ENCODE data around the gene TCERG1L. TPM values are rescaled to one million over a fixed set of nuclear protein-coding genes. Genes with fewer than 3 reads are reported as not detected.

TCERG1L gene
- total and polyA plus RNA-seq, 4 donors = not detected

GRCh38 chr10:131245475-131246059 lies 66.0 kb downstream of the TCERG1L start:
- no peaks in the 10 kb centered on the region for H3K27me3 ChIP-seq (ENCODE audit: control insufficient read depth in 1 of 2, insufficient read depth in 2 of 2, low read length in 1 of 2)
- H3K4me3 ChIP-seq (ENCODE audit: low read length in 2 of 2) = no peak overlapping the region
- WGBS, 2 donors = 78 to 87% methylated on average over 22 of the region's 22 CpGs
- intact Hi-C loops (cut with DNase I) = no loop called here
- H3K9me3 ChIP-seq (ENCODE audit: control insufficient read depth, low read length) = no peaks in the 10 kb centered on the region
- ATAC-seq (ENCODE audit: low FRiP score) (no peak), DNase-seq (peak in 1 of 2 donors; percentile 47)
- H3K27ac ChIP-seq (ENCODE audit: low read depth in 1 of 2, low read length in 2 of 2) = no peak overlapping the region
- H3K36me3 ChIP-seq (ENCODE audit: control insufficient read depth in 1 of 2, insufficient read depth in 2 of 2, low read length in 1 of 2) = no peaks in the 10 kb centered on the region
- no peaks in the 10 kb centered on the region for H3K4me1 ChIP-seq (ENCODE audit: control insufficient read depth in 1 of 2, insufficient read depth in 2 of 2, low read length in 2 of 2)

GRCh38 chr10:131244836-131245235 lies 66.7 kb downstream of the TCERG1L start:
- no peaks in the 10 kb centered on the region for H3K4me1 ChIP-seq (ENCODE audit: control insufficient read depth in 1 of 2, insufficient read depth in 2 of 2, low read length in 2 of 2)
- DNase-seq = peak in 1 of 2 donors; percentile 42
- H3K27ac ChIP-seq (ENCODE audit: low read depth in 1 of 2, low read length in 2 of 2) = no peak overlapping the region
- no peaks in the 10 kb centered on the region for H3K36me3 ChIP-seq (ENCODE audit: control insufficient read depth in 1 of 2, insufficient read depth in 2 of 2, low read length in 1 of 2)
- intact Hi-C loops (cut with DNase I) = no loop called here
- no peaks in the 10 kb centered on the region for H3K9me3 ChIP-seq (ENCODE audit: control insufficient read depth, low read length)
- H3K27me3 ChIP-seq (ENCODE audit: control insufficient read depth in 1 of 2, insufficient read depth in 2 of 2, low read length in 1 of 2) = no peaks in the 10 kb centered on the region
- H3K4me3 ChIP-seq (ENCODE audit: low read length in 2 of 2) = no peak overlapping the region
- 82 to 83% methylated on average over 1 of the region's 1 CpG for WGBS, 2 donors
- ATAC-seq (ENCODE audit: low FRiP score) = no peak

GRCh38 chr10:131243076-131243475 lies 68.4 kb downstream of the TCERG1L start:
- WGBS, 2 donors = 82 to 85% methylated on average over 12 of the region's 12 CpGs
- no peaks in the 10 kb centered on the region for H3K36me3 ChIP-seq (ENCODE audit: control insufficient read depth in 1 of 2, insufficient read depth in 2 of 2, low read length in 1 of 2)
- H3K4me1 ChIP-seq (ENCODE audit: control insufficient read depth in 1 of 2, insufficient read depth in 2 of 2, low read length in 2 of 2) = no peaks in the 10 kb centered on the region
- intact Hi-C loops (cut with DNase I) = no loop called here
- no peak overlapping the region for H3K4me3 ChIP-seq (ENCODE audit: low read length in 2 of 2)
- no peak overlapping the region for H3K27ac ChIP-seq (ENCODE audit: low read depth in 1 of 2, low read length in 2 of 2)
- H3K27me3 ChIP-seq (ENCODE audit: control insufficient read depth in 1 of 2, insufficient read depth in 2 of 2, low read length in 1 of 2) = no peaks in the 10 kb centered on the region
- no peaks in the 10 kb centered on the region for H3K9me3 ChIP-seq (ENCODE audit: control insufficient read depth, low read length)
- ATAC-seq (ENCODE audit: low FRiP score) (no peak), DNase-seq (peak in 1 of 2 donors; percentile 47)

- H3K4me1 ChIP-seq (ENCODE audit: control insufficient read depth in 1 of 2, insufficient read depth in 2 of 2, low read length in 2 of 2) = no peaks in the 10 kb centered on the region
- no peak for ATAC-seq (ENCODE audit: low FRiP score)
- DNase-seq = no peak
- H3K9me3 ChIP-seq (ENCODE audit: control insufficient read depth, low read length) = no peaks in the 10 kb centered on the region
- WGBS, 2 donors = 2 to 3% methylated on average over 8 of the region's 8 CpGs
- H3K36me3 ChIP-seq (ENCODE audit: control insufficient read depth in 1 of 2, insufficient read depth in 2 of 2, low read length in 1 of 2) = no peaks in the 10 kb centered on the region
- intact Hi-C loops (cut with DNase I) = no loop called here
- H3K27me3 ChIP-seq (ENCODE audit: control insufficient read depth in 1 of 2, insufficient read depth in 2 of 2, low read length in 1 of 2) = no peaks in the 10 kb centered on the region
- no peak overlapping the region for H3K4me3 ChIP-seq (ENCODE audit: low read length in 2 of 2)
- no peak overlapping the region for H3K27ac ChIP-seq (ENCODE audit: low read depth in 1 of 2, low read length in 2 of 2)
These were observed 69.5 kb downstream of the TCERG1L start for GRCh38 chr10:131242007-131242406.

- Histone ChIP-seq H3K9me3 (ENCODE audit: control insufficient read depth, low read length) (no peaks in the 10 kb centered on the region), H3K27ac (ENCODE audit: low read depth in 1 of 2, low read length in 2 of 2) (no peak overlapping the region), H3K36me3 (ENCODE audit: control insufficient read depth in 1 of 2, insufficient read depth in 2 of 2, low read length in 1 of 2) (no peaks in the 10 kb centered on the region), H3K27me3 (ENCODE audit: control insufficient read depth in 1 of 2, insufficient read depth in 2 of 2, low read length in 1 of 2) (no peaks in the 10 kb centered on the region), H3K4me3 (ENCODE audit: low read length in 2 of 2) (no peak overlapping the region), H3K4me1 (ENCODE audit: control insufficient read depth in 1 of 2, insufficient read depth in 2 of 2, low read length in 2 of 2) (no peaks in the 10 kb centered on the region)
- 77 to 79% methylated on average over 16 of the region's 16 CpGs for WGBS, 2 donors
- peak in 1 of 2 donors; percentile 32 for DNase-seq
- ATAC-seq (ENCODE audit: low FRiP score) = no peak
- intact Hi-C loops (cut with DNase I) = no loop called here
These were observed 70.8 kb downstream of the TCERG1L start for GRCh38 chr10:131240691-131241090.

- WGBS, 2 donors = 71 to 73% methylated on average over 7 of the region's 7 CpGs
- H3K27me3 ChIP-seq (ENCODE audit: control insufficient read depth in 1 of 2, insufficient read depth in 2 of 2, low read length in 1 of 2) = no peaks in the 10 kb centered on the region
- H3K9me3 ChIP-seq (ENCODE audit: control insufficient read depth, low read length) = no peaks in the 10 kb centered on the region
- H3K4me1 ChIP-seq (ENCODE audit: control insufficient read depth in 1 of 2, insufficient read depth in 2 of 2, low read length in 2 of 2) = no peaks in the 10 kb centered on the region
- intact Hi-C loops (cut with DNase I) = no loop called here
- ATAC-seq (ENCODE audit: low FRiP score) = no peak
- H3K4me3 ChIP-seq (ENCODE audit: low read length in 2 of 2) = no peak overlapping the region
- no peak overlapping the region for H3K27ac ChIP-seq (ENCODE audit: low read depth in 1 of 2, low read length in 2 of 2)
- DNase-seq = peak in 1 of 2 donors; percentile 27
- no peaks in the 10 kb centered on the region for H3K36me3 ChIP-seq (ENCODE audit: control insufficient read depth in 1 of 2, insufficient read depth in 2 of 2, low read length in 1 of 2)
These were observed 71.6 kb downstream of the TCERG1L start for GRCh38 chr10:131239926-131240325.

GRCh38 chr10:131239450-131239849 lies 72.1 kb downstream of the TCERG1L start:
- H3K4me3 ChIP-seq (ENCODE audit: low read length in 2 of 2) = no peak overlapping the region
- no peak overlapping the region for H3K27ac ChIP-seq (ENCODE audit: low read depth in 1 of 2, low read length in 2 of 2)
- no peaks in the 10 kb centered on the region for H3K36me3 ChIP-seq (ENCODE audit: control insufficient read depth in 1 of 2, insufficient read depth in 2 of 2, low read length in 1 of 2)
- intact Hi-C loops (cut with DNase I) = no loop called here
- DNase-seq (peak in 1 of 2 donors; percentile 24), ATAC-seq (ENCODE audit: low FRiP score) (no peak)
- H3K4me1 ChIP-seq (ENCODE audit: control insufficient read depth in 1 of 2, insufficient read depth in 2 of 2, low read length in 2 of 2) = no peaks in the 10 kb centered on the region
- WGBS, 2 donors = 52 to 55% methylated on average over 13 of the region's 13 CpGs
- H3K27me3 ChIP-seq (ENCODE audit: control insufficient read depth in 1 of 2, insufficient read depth in 2 of 2, low read length in 1 of 2) = no peaks in the 10 kb centered on the region
- H3K9me3 ChIP-seq (ENCODE audit: control insufficient read depth, low read length) = no peaks in the 10 kb centered on the region

GRCh38 chr10:131238669-131239280 lies 72.7 kb downstream of the TCERG1L start:
- ATAC-seq (ENCODE audit: low FRiP score) = no peak
- intact Hi-C loops (cut with DNase I) = no loop called here
- H3K27ac ChIP-seq (ENCODE audit: low read depth in 1 of 2, low read length in 2 of 2) = no peak overlapping the region
- H3K27me3 ChIP-seq (ENCODE audit: control insufficient read depth in 1 of 2, insufficient read depth in 2 of 2, low read length in 1 of 2) = no peaks in the 10 kb centered on the region
- no peak overlapping the region for H3K4me3 ChIP-seq (ENCODE audit: low read length in 2 of 2)
- 55 to 60% methylated on average over 13 of the region's 13 CpGs for WGBS, 2 donors
- no peaks in the 10 kb centered on the region for H3K36me3 ChIP-seq (ENCODE audit: control insufficient read depth in 1 of 2, insufficient read depth in 2 of 2, low read length in 1 of 2)
- H3K9me3 ChIP-seq (ENCODE audit: control insufficient read depth, low read length) = no peaks in the 10 kb centered on the region
- H3K4me1 ChIP-seq (ENCODE audit: control insufficient read depth in 1 of 2, insufficient read depth in 2 of 2, low read length in 2 of 2) = no peaks in the 10 kb centered on the region
- peak in 1 of 2 donors; percentile 28 for DNase-seq

- no peak for ATAC-seq (ENCODE audit: low FRiP score)
- WGBS, 2 donors = 85 to 87% methylated on average over 20 of the region's 20 CpGs
- Histone ChIP-seq H3K4me1 (ENCODE audit: control insufficient read depth in 1 of 2, insufficient read depth in 2 of 2, low read length in 2 of 2) (no peaks in the 10 kb centered on the region), H3K9me3 (ENCODE audit: control insufficient read depth, low read length) (no peaks in the 10 kb centered on the region), H3K27me3 (ENCODE audit: control insufficient read depth in 1 of 2, insufficient read depth in 2 of 2, low read length in 1 of 2) (no peaks in the 10 kb centered on the region), H3K36me3 (ENCODE audit: control insufficient read depth in 1 of 2, insufficient read depth in 2 of 2, low read length in 1 of 2) (no peaks in the 10 kb centered on the region), H3K4me3 (ENCODE audit: low read length in 2 of 2) (no peak overlapping the region), H3K27ac (ENCODE audit: low read depth in 1 of 2, low read length in 2 of 2) (no peak overlapping the region)
- intact Hi-C loops (cut with DNase I) = no loop called here
- peak in 1 of 2 donors; percentile 60 for DNase-seq
These were observed 73.4 kb downstream of the TCERG1L start for GRCh38 chr10:131237991-131238651.
